AG08396 (cell line): Measurements from ENCODE around the gene LSM3.
A peak's percentile ranks its signal among the peaks of the same experiment; 100 is the strongest.

Source experiments
- DNase-seq: peaks from one replicate; pipeline ENCODE4 v3.0.0; 2012; ENCODE audit warnings: low spot score, mixed read lengths

LSM3 gene

DNA sequence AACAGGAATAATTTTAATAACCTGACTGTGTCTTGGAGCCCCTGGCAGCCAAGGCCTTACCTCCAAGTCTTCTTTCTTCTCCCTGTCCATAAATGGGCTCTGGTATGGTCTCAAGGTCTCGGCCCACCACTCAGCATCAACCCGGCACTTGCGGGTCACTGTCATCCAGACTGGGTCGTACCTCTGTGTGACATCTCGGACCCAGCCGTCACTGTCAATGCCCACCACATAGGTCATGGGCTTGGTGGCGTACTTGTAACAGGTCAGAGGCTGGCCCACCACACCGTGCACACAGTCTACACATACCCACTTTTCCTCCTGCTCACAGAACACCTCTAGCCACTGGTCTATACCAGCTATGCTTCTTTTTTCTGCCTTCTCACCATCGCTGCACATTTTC is 20.7 kb upstream of the LSM3 start:
- DNase-seq: no peak

DNA sequence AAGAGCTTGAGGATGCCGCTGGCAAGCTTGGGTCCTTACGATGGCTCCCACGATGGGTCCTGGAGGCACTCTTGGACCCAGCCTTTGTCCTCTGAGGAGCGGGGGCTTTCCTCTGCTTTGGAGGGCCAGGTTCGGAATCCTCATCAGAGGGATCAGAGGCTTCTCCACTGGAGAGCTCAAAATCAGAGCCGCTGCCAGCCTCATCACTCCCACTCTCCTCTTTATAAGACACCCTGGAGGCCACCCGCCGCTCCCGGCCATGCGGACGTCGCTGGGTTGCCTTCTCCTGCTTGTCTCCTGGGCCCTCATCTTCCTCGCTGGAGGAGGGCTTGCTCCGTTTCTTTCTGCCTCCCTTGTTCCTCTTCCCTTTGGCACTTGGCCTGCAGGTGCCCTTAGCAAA is 20.2 kb upstream of the LSM3 start:
- no peak for DNase-seq

GRCh38 chr3:14159426-14159825 is 19.2 kb upstream of the LSM3 start:
- DNase-seq: no peak

- no peak for DNase-seq
Measured at GRCh38 chr3:14161282-14161681, 17.3 kb upstream of the LSM3 start.

GRCh38 chr3:14162178-14162577 is 16.4 kb upstream of the LSM3 start:
- DNase-seq: no peak

- no peak for DNase-seq
Measured at GRCh38 chr3:14166877-14167603, 11.6 kb upstream of the LSM3 start.

DNA sequence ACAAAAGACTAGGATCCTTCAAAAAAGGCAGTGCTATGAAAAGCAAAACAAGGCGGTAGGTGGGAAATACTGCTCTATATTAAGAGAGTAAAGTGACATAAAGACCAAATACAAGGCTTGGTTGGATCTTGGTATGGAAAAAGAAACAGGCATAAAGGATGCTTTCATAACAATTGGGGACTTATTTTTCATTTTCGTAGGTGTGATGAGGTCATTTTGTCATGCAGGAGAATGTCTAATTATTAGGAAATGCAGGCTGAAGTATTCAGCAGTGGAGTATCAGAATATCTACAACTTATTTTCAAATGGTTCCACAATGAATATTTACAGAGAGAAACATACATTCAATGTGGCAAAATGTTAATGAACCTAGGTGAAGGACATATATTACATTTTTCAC is 9.2 kb upstream of the LSM3 start:
- DNase-seq: no peak

- no peak for DNase-seq
Measured at GRCh38 chr3:14169871-14170270, 8.7 kb upstream of the LSM3 start.

GRCh38 chr3:14170531-14171159 is 8.0 kb upstream of the LSM3 start:
- DNase-seq: peak; percentile 20

DNA sequence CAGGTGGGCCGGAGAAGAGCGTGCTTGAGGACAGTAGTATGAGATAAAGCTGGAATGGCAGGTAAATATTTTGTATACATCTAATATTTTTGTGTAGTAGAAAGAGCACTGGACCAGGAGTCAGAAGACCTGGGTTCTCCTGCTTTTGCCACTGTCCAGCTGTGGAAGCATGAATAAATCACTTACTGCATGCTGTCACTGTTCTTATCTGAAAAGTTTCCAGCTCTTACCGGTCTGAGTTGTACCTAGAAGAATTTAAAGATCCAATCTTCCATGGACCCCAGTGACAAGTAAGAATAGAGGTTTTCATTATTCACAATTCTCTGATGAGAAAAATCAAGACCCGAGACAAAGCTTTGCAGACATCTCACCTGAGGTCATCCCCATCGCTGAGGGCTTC is 6.1 kb upstream of the LSM3 start:
- DNase-seq: no peak

DNA sequence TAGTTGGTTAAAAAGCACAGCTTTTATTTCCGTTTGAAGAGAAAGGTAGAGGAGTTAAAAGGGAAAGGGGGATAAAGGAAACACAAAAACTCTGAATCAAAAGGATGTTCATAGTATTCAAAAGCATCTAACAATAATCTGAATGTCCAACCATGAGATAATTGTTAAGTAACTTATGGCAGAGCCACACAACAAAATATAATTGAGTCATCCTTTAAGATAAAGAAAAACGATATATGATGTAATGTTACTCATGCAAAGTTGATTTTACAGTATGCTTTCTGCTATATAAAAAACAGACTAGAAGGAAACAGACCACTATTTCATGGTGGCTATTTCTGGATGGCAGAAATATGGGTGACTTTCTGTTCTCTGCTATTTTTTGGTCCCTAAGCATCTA is 4.1 kb upstream of the LSM3 start:
- no peak for DNase-seq

DNA sequence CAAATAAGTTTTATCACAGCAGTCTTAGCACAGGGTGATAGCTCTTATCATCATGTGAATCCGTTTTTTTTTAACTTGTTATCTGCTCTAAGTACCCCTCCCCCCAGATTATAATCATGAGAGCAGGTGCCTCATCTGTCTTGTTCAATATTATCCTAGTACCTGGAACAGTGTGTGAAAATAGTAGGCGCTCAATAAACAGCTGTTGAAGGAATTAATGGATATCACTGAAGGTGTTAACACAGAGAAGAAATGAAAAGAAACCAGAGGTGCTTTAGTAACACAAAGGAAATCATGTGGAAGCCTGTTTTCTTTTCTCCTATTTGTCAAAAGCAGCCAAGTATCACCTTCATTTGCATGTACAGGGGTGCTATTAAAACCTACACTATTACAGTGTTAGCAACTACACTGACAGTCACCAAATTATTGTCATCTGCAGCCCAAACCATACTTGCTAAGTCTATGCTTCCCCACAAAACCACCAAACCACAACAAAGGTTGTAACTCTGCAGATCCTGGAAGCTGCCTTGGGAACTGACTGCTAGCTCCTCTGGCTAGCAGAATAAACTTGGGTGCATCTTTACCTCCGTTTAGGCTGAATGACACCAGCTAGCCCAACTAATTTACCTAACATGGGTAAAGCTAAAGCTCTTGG is 3.1 kb upstream of the LSM3 start:
- no peak for DNase-seq

- no peak for DNase-seq
Measured at GRCh38 chr3:14177580-14178246, 904 bp upstream of the LSM3 start.

DNA sequence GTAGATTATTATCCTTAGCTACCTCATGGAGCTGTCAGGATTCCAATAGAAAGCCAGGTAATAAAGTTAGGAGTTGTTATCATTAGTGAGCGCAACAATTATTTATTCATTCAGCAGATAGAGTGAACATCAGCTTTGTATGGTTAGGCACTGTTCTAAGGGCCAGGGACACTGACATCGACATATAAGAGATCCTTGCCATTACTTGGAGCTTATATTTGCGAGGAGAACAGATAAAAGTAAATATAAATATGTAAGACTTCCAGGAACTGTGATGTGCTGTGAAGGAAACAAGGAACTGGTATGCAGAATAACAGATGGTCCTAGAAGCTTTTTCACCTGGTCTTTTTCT is 473 bp downstream of the LSM3 start:
- DNase-seq: no peak

GRCh38 chr3:14179795-14180194 is 1.2 kb downstream of the LSM3 start:
- DNase-seq: no peak

DNA sequence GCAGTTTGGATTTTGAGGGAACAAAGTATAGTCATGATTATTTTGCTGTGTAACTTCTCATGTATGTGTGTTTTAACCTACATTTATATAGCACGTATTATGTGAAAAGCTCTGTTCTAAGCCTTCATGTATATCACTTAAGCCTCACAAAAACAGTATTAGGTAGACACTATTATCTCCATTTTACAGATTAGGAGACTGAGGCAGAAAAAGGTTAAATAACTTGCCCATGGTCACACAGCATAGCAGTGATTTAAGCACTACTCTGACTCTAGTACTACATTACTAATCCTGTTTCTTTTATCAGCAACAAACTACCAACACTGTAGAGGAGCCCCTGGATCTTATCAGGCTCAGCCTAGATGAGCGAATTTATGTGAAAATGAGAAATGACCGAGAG is 2.6 kb downstream of the LSM3 start:
- no peak for DNase-seq

DNA sequence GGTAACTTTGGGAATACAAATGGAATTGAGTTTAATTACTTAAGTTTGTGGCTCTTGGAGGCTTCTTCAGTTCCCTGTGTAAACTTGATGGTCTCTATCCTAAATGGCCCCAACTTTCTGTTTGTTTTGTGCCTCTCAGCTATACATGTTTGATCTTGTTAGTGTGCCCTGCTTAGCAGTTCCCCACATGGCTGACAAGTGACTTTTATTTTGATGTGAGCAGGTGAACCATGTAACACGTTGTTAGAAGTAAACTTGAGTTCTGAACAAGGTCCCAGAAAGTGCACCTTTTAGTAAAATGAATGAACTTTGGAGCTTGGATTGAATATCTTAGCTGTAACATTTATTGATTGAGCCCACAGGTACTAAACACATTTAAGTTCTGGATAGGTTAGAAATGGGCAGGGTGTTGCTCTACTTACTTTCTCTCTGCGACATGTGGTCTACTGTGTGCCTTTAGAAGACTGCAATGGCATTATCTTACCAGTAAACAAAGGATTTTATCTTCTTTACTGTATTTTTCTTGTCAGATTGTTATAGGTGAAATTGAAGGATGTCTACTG is 4.5 kb downstream of the LSM3 start:
- DNase-seq: no peak

- DNase-seq: no peak
Measured at GRCh38 chr3:14186854-14187458, 8.3 kb downstream of the LSM3 start.

DNA sequence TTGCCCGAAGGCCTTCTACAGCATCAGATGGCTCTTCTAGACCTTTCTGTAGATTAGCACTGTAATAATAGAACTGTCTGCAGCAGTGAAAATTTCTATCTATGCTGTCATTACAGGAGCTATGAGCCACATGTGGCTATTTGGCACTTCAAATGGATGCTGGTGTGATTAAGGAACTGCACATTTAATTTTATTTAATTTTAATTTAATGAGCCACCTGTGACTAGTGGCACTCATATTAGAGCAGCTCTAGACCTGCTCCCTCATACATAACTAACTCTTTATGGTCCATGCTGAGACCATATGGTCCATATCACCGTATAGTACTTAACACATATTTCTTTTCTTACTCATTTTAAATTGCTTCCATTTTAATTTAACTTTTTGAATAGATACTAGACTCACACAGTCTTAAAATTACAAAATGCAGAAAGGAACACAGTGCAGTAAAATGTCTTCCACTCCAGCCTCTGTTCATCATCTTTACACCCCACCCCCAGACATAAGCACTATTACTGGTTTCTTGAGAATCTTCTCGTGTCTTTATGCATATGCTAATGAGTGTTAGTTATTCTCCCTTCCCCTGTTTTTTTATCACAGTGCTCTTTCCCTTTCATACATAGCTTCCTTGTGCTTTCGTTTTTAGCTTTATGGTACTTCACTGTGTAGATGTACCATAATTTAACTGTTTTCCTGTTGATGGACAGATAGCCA is 9.6 kb downstream of the LSM3 start:
- no peak for DNase-seq

DNA sequence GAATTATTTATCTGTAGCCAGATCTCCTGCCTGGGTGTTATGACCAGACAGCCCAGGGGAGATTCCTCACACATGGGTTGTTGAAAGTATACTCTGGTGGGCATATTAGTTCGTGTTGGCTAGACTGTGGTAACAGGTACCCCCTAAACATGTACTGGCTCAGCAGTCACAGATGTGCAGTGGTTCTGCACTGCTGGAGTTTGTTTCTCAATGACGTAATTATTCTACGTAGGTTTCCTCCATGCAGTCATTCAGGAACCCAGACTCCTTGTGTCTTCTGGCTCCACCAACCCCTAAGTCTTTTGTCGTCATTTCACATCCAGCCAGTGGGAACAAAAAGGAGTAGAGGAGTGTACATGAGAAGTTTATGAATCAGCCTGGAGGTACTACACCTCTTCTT is 16.2 kb downstream of the LSM3 start:
- DNase-seq: no peak

DNA sequence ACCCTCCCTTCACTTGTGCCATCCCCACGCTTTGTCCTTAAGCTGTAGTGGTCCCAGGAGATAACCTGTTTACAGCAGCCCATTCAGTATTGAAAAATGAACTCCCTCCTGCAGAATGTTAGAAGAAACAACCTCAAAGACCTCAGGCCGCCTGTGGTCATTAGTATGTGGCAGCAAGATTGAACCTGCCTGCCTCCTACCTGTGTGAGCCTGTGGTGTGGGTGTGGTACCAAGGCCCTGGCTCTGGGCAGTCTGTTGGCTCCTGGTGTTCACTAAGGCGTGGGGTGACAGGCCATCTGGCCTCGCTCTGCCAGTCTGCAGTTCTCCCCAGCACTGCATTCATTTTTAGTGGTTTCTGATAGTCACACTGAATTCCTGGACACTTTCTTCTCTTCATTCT is 21.0 kb downstream of the LSM3 start:
- DNase-seq: no peak

- no peak for DNase-seq
Measured at GRCh38 chr3:14200276-14200675, 21.7 kb downstream of the LSM3 start.
